ENCODE measurements around the gene ACVR1C.

DNA sequence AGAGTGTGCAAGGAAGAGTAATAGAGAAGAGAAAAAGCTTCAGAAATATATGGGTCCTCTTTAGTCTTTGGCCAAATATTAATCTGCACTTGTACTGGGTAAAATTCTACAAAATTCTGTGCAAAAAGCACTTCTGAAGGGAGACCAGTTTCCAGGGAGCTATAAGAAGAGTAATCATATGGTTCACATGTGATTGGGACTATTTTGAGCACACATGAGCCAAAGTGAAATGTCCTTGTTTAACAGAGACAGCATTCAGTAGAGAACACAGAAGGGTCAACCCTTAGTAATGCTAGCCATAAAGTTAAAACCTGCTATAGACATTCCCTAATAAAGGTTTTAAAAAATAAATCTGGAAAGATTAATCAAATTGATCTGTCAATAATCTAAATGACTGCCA is 49.3 kb upstream of the ACVR1C start:
- no peak for TF ChIP-seq ZNF8 (CRISPR knock-in tag; IDR thresholded peaks at IDR 0.05)
- no peak for TF ChIP-seq ZC3H10 (CRISPR knock-in tag; IDR thresholded peaks at IDR 0.05)
- TF ChIP-seq, protein P1, sequence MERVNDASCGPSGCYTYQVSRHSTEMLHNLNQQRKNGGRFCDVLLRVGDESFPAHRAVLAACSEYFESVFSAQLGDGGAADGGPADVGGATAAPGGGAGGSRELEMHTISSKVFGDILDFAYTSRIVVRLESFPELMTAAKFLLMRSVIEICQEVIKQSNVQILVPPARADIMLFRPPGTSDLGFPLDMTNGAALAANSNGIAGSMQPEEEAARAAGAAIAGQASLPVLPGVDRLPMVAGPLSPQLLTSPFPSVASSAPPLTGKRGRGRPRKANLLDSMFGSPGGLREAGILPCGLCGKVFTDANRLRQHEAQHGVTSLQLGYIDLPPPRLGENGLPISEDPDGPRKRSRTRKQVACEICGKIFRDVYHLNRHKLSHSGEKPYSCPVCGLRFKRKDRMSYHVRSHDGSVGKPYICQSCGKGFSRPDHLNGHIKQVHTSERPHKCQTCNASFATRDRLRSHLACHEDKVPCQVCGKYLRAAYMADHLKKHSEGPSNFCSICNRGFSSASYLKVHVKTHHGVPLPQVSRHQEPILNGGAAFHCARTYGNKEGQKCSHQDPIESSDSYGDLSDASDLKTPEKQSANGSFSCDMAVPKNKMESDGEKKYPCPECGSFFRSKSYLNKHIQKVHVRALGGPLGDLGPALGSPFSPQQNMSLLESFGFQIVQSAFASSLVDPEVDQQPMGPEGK (CRISPR knock-in tag; IDR thresholded peaks at IDR 0.05; ENCODE audit: borderline replicate concordance): no peak
- TF ChIP-seq PPARA (CRISPR knock-in tag; IDR thresholded peaks at IDR 0.05; ENCODE audit: borderline replicate concordance): no peak
- TF ChIP-seq TOX (CRISPR knock-in tag; IDR thresholded peaks at IDR 0.05; ENCODE audit: borderline replicate concordance): no peak
- TF ChIP-seq RARB (CRISPR knock-in tag; IDR thresholded peaks at IDR 0.05): no peak
- TF ChIP-seq ESRRG (CRISPR knock-in tag; IDR thresholded peaks at IDR 0.05): no peak
- no peak for TF ChIP-seq OSR1 (CRISPR knock-in tag; IDR thresholded peaks at IDR 0.05)
- no peak for TF ChIP-seq ZNF70 (CRISPR knock-in tag; IDR thresholded peaks at IDR 0.05)
- TF ChIP-seq BACH2 (CRISPR knock-in tag; IDR thresholded peaks at IDR 0.05; ENCODE audit: borderline replicate concordance): no peak
- TF ChIP-seq SNAI2 (CRISPR knock-in tag; IDR thresholded peaks at IDR 0.05): no peak
- TF ChIP-seq ZFP30 (CRISPR knock-in tag; IDR thresholded peaks at IDR 0.05): no peak
- TF ChIP-seq, protein P2, sequence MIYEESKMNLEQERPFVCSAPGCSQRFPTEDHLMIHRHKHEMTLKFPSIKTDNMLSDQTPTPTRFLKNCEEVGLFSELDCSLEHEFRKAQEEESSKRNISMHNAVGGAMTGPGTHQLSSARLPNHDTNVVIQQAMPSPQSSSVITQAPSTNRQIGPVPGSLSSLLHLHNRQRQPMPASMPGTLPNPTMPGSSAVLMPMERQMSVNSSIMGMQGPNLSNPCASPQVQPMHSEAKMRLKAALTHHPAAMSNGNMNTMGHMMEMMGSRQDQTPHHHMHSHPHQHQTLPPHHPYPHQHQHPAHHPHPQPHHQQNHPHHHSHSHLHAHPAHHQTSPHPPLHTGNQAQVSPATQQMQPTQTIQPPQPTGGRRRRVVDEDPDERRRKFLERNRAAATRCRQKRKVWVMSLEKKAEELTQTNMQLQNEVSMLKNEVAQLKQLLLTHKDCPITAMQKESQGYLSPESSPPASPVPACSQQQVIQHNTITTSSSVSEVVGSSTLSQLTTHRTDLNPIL (CRISPR knock-in tag; IDR thresholded peaks at IDR 0.05; ENCODE audit: low read depth): no peak
